A673 (cell line): Measurements from ENCODE around the gene TMEM147.

ENCODE experiments used
- CTCF ChIP-seq: fragments of 300-800, 200-600 bp; sonication (generic); conservative IDR thresholded peaks from 2 replicates; pipeline ENCODE4 v1.5.1; 2017; ENCODE audit warnings: low read depth, mild to moderate bottlenecking, antibody characterized with exemption, low read length, moderate library complexity, mixed read lengths
- EZH2 ChIP-seq: fragments of 200-600 bp; sonication (generic); IDR thresholded peaks from 2 replicates; pipeline ENCODE4 v1.6.1; 2017; ENCODE audit warnings: borderline replicate concordance, low read depth, mild to moderate bottlenecking, mixed read lengths, antibody characterized with exemption, low read length; ENCODE audit not compliant: poor library complexity, severe bottlenecking

GRCh38 chr19:35549174-35549788 lies 3.9 kb downstream of the TMEM147 start:
- TF ChIP-seq CTCF (peak; percentile 87), EZH2 (no peak)
